Large intestine (tissue), 3 donors: ENCODE measurements around the gene CLIC3. TPM values are rescaled to one million over a fixed set of nuclear protein-coding genes. Genes with fewer than 3 reads are reported as not detected.
A peak's percentile ranks its signal among the peaks of the same experiment; 100 is the strongest.

Experiments used
- DNase-seq, 2 donors: peaks; one replicate each; pipeline versions ENCODE4 v3.0.0 to v3.0.0-alpha.2; 2013
- H3K27ac ChIP-seq: one replicate; pipeline ENCODE4 v1.5.1; 2013; ENCODE audit warnings: low read length
- H3K27me3 ChIP-seq: 2 replicates; pipeline ENCODE4 v1.6.1; 2013; ENCODE audit warnings: low read length; ENCODE audit not compliant: control insufficient read depth, insufficient read depth
- H3K36me3 ChIP-seq: 2 replicates; pipeline ENCODE4 v1.6.1; 2013; ENCODE audit warnings: low read length; ENCODE audit not compliant: control insufficient read depth, insufficient read depth
- H3K4me1 ChIP-seq: one replicate; pipeline ENCODE4 v1.6.1; 2013; ENCODE audit warnings: low read length; ENCODE audit not compliant: control insufficient read depth, insufficient read depth
- H3K4me3 ChIP-seq: one replicate; pipeline ENCODE4 v1.5.1; 2013; ENCODE audit warnings: low read length
- H3K9me3 ChIP-seq: one replicate; pipeline ENCODE4 v1.6.1; 2013; ENCODE audit warnings: mild to moderate bottlenecking, low read depth, low read length, moderate library complexity; ENCODE audit not compliant: control insufficient read depth
- whole genome bisulfite sequencing: methylation state at CpG from one replicate; pipeline ENCODE4 v1.1.5; 2013; ENCODE audit warnings: low lambda C conversion rate; ENCODE audit not compliant: insufficient coverage; 5-methylcytosine and 5-hydroxymethylcytosine counted together
- polyA plus RNA-seq: library from polyadenylated mRNA; unstranded; fragments of 120-200 nt; gene quantifications from one replicate; pipeline ENCODE4 v1.2.1, GENCODE V29; 2013

The CLIC3 gene
- polyA plus RNA-seq, 1 donor, result 3.6 TPM

DNA sequence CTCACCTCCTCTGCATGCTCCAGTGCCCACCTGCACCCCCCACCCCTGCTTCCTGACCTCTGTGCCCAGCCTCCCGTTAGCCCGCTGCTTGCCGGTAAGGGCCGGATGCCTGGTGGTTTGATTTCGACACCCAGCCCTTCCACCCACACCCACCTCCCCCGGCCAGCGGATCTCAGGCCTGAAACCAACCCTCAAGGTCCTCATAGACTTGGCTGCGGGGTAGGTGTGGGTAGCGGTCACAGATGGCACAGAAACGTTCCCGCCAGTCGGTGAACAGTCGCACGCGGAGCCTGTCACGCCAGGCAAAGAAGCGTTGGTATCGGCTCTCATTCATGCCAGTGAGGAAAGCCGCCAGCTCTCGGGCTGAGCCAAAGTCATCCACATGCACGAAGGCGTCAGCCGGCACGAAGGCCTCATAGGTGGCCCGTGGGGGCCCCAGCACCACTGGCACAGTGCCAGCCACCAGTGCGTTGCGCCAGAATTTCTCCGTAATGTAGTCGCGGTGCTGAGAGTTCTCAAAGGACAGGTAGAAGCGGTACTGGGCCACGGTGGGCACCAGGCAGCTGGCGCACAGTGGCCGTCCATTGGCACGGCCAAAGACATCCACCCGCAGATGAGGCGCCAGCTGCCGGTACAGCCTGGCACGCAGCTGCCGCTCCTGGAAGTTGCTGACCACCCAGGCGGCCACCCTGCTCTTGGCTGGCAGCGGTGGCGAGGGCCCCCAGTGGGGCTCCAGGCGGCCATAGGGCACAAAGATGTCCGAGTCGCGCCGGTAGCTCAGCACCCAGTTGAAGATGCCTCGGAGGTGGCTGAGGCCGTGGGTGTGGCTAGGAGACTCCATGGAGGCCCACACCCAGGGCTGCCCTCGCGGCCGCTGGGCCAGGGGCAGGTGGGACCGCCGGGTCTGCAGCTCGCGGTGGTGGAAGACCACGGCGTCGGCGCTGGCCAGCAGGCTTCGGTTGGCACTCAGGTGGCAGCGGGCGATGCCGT is 34.5 kb upstream of the CLIC3 start:
- Histone ChIP-seq H3K4me1 (peaks cover 44% of the 10 kb centered on the region), H3K27ac (no peak overlapping the region)
- WGBS, result no CpG with 5 or more reads among the region's 65 CpGs

GRCh38 chr9:137030006-137030405 is 33.6 kb upstream of the CLIC3 start:
- Histone ChIP-seq H3K4me1 (peaks cover 38% of the 10 kb centered on the region), H3K9me3 (no peaks in the 10 kb centered on the region), H3K4me3 (no peak overlapping the region), H3K27me3 (no peaks in the 10 kb centered on the region), H3K27ac (no peak overlapping the region), H3K36me3 (no peaks in the 10 kb centered on the region)
- no CpG with 5 or more reads among the region's 15 CpGs for WGBS
- DNase-seq, result no peak

More for the DNA sequence above, 34.5 kb upstream of the CLIC3 start:
- no peak for DNase-seq
- Histone ChIP-seq H3K4me3 (no peak overlapping the region), H3K36me3 (no peaks in the 10 kb centered on the region), H3K27me3 (no peaks in the 10 kb centered on the region), H3K9me3 (no peaks in the 10 kb centered on the region)

GRCh38 chr9:137029058-137029936 is 32.9 kb upstream of the CLIC3 start:
- no peak overlapping the region for H3K27ac ChIP-seq
- no peak overlapping the region for H3K4me3 ChIP-seq
- WGBS, result no CpG with 5 or more reads among the region's 19 CpGs
- peak in 1 of 2 donors; percentile 52 for DNase-seq
- no peaks in the 10 kb centered on the region for H3K9me3 ChIP-seq
- H3K36me3 ChIP-seq, result no peaks in the 10 kb centered on the region
- H3K27me3 ChIP-seq, result no peaks in the 10 kb centered on the region
- peaks cover 34% of the 10 kb centered on the region for H3K4me1 ChIP-seq

GRCh38 chr9:137028263-137029057 is 32.1 kb upstream of the CLIC3 start:
- no peaks in the 10 kb centered on the region for H3K27me3 ChIP-seq
- peak; percentile 44 to 75 for DNase-seq
- H3K36me3 ChIP-seq, result no peaks in the 10 kb centered on the region
- H3K4me3 ChIP-seq, result peak overlapping the region; percentile 53
- no peaks in the 10 kb centered on the region for H3K9me3 ChIP-seq
- peaks cover 34% of the 10 kb centered on the region for H3K4me1 ChIP-seq
- H3K27ac ChIP-seq, result no peak overlapping the region
- WGBS, result no CpG with 5 or more reads among the region's 98 CpGs

DNA sequence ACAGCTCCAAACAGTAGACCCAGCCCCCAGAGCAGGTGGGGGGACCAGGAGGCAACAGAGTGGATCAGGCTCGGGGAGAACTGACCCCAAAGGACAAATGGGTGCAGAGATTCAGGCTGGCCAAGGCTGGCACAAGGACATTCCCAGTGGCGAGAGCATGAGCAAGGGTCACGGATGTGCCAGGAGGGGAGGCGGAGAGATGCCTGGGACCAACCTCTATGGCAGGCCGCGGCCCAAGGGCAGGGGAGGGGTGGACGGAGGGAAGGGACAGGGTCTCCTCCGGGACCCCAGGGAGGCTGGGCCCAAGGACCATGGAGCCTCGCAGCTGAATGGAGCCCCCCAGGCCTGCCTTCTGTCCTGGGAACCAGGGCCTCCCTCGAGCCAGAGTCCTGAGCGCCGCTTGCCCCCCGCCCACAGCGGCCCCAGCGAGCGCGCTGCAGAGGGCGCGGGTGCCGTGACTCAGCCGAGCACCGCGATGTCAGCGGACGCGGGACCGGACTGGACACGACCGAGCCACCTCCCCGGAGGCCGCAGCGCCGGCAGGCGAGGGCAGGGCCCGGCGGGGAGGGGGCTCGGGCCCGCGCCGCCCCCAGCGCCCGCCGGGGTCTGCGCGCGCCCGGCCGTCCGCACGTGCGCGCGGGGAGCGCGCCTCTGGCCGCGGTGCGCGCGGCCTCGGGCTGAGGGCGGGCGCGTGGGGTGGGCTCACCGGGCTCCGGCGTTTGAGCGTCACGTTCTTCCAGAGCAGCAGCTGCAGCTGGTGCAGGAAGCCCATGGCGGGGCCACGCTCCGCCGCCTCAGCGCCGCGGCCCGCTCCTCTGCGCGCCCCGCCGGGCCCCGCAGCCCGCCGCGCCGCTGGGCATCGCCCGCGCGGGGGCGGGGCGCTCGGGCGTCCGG is 31.2 kb upstream of the CLIC3 start, which contains the start of gene ABCA2:
Gene ABCA2, minus strand, starts transcription at position 869 of the 894 bp plus-strand sequence. Its CDS starts 97 bp downstream, at position 772.
- Histone ChIP-seq H3K9me3 (peaks cover under 1% of the 10 kb centered on the region), H3K27ac (no peak within 1 kb of the TSS), H3K27me3 (no peaks in the 10 kb centered on the region), H3K4me3 (peak within 1 kb of the TSS; percentile 53), H3K4me1 (peaks cover 42% of the 10 kb centered on the region), H3K36me3 (no peaks in the 10 kb centered on the region)
- no CpG with 5 or more reads among the region's 95 CpGs for WGBS
- DNase-seq, result peak in 1 of 2 donors; percentile 33

- DNase-seq, result no peak
- Histone ChIP-seq H3K27me3 (no peaks in the 10 kb centered on the region), H3K4me1 (peaks cover 41% of the 10 kb centered on the region), H3K36me3 (no peaks in the 10 kb centered on the region), H3K27ac (no peak overlapping the region), H3K9me3 (peaks cover 6% of the 10 kb centered on the region), H3K4me3 (no peak overlapping the region)
- no CpG with 5 or more reads among the region's 4 CpGs for WGBS
Observed at GRCh38 chr9:137026828-137027227, 30.5 kb upstream of the CLIC3 start.

DNA sequence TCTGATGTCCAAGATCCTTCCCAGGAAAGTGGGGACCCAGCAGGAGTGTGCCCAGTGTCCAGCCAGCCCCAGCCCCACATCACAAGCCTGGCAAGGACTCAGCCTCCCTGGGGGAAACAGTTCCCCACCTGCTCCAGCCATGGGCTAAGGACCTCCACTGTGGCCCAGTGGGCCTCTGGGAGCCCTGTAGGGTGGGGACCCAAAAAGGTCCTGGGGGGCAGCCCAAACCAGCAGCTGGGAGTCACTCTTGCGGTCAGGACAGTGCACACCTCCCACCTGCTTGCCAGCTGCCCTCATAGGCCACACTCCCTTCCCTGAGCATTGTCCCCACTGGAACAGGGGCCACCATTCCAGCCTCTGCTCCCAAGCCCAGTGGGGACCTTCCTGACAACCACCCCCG is 30.0 kb upstream of the CLIC3 start:
- H3K27me3 ChIP-seq, result no peaks in the 10 kb centered on the region
- no peak overlapping the region for H3K4me3 ChIP-seq
- no peak for DNase-seq
- no peak overlapping the region for H3K27ac ChIP-seq
- peaks cover 8% of the 10 kb centered on the region for H3K9me3 ChIP-seq
- peaks cover 41% of the 10 kb centered on the region for H3K4me1 ChIP-seq
- no peaks in the 10 kb centered on the region for H3K36me3 ChIP-seq
- no CpG with 5 or more reads among the region's 2 CpGs for WGBS

DNA sequence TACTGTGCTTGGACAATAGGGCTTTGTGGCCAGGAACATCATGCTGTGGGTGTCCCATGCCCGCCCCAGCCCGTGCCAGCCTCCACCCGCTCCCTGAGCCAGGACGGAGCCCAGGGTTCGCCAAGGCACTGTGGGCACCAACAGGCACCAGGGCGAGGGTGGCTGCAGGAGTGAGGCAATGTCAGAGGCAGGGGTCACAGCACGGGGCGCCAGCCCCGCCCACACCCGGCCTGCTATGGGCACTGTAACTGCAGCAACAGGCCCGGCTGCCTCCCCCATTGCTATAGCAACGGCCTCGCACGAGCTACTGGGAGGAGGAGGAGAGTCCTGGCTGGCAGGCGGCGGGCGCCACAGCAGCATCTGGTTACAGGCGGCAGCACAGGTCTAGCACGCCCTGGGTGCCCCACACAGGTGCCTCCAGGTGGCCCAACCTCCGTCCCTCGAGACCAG is 29.2 kb upstream of the CLIC3 start:
- no peaks in the 10 kb centered on the region for H3K27me3 ChIP-seq
- peaks cover 38% of the 10 kb centered on the region for H3K4me1 ChIP-seq
- no CpG with 5 or more reads among the region's 21 CpGs for WGBS
- H3K27ac ChIP-seq, result no peak overlapping the region
- peaks cover 16% of the 10 kb centered on the region for H3K9me3 ChIP-seq
- H3K36me3 ChIP-seq, result no peaks in the 10 kb centered on the region
- no peak for DNase-seq
- no peak overlapping the region for H3K4me3 ChIP-seq

DNA sequence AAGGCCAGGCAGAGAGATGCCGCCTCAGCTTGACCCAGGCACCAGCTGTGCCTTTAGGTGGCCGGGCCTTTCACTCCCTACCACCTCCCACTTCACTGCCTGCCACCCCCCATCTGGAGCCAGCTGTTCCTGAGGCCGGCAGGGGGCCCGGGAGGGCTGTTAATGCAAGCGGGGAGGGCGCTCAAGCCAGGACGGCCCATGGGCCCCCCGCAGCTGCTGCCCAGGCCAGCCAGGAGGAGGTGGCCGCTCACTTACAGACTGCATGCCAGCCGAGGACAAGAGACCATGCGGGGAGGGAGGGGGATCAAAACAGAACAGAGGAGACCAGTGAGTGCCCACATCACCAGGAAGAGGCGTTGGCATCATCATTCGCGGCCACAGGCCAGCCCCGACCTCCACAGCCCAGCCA is 27.2 kb upstream of the CLIC3 start:
- peaks cover 22% of the 10 kb centered on the region for H3K9me3 ChIP-seq
- DNase-seq, result no peak
- WGBS, result no CpG with 5 or more reads among the region's 15 CpGs
- no peak overlapping the region for H3K4me3 ChIP-seq
- no peaks in the 10 kb centered on the region for H3K27me3 ChIP-seq
- peaks cover 31% of the 10 kb centered on the region for H3K4me1 ChIP-seq
- H3K36me3 ChIP-seq, result no peaks in the 10 kb centered on the region
- H3K27ac ChIP-seq, result no peak overlapping the region
